H54 (cell line): ENCODE results near the gene MST1.

Experiments
- DNase-seq: peaks from one replicate; pipeline ENCODE4 v3.0.0; 2011; ENCODE audit warnings: low spot score, mixed read lengths; ENCODE audit not compliant: insufficient read length
- FAIRE-seq: peaks from 3 replicates; lab custom pipeline; 2011; peaks lifted over from hg19 to GRCh38; lab: Jason Lieb, UNC
- POLR2A ChIP-seq: IDR thresholded peaks from 2 replicates; pipeline ENCODE4 v1.6.1; 2011; ENCODE audit warnings: low read depth, mild to moderate bottlenecking, low read length

The MST1 gene

GRCh38 chr3:49667701-49668413 is 21.4 kb downstream of the MST1 start:
- FAIRE-seq (no peak), DNase-seq (no peak)
- no peak for TF ChIP-seq POLR2A

GRCh38 chr3:49666592-49666991 is 22.7 kb downstream of the MST1 start:
- FAIRE-seq (no peak), DNase-seq (no peak)
- no peak for TF ChIP-seq POLR2A

GRCh38 chr3:49665822-49666519 is 23.3 kb downstream of the MST1 start:
- TF ChIP-seq POLR2A = no peak
- FAIRE-seq = no peak
- no peak for DNase-seq

- DNase-seq = no peak
- no peak for FAIRE-seq
- no peak for TF ChIP-seq POLR2A
These were observed 25.0 kb downstream of the MST1 start for GRCh38 chr3:49664300-49664699.

- FAIRE-seq = no peak
- TF ChIP-seq POLR2A = no peak
- no peak for DNase-seq
These were observed 25.4 kb downstream of the MST1 start for GRCh38 chr3:49663831-49664230.

- FAIRE-seq = no peak
- TF ChIP-seq POLR2A = no peak
These were observed 26.4 kb downstream of the MST1 start for GRCh38 chr3:49662720-49663413.

GRCh38 chr3:49662021-49662420 is 27.3 kb downstream of the MST1 start:
- DNase-seq (no peak), FAIRE-seq (no peak)
- no peak for TF ChIP-seq POLR2A

More at GRCh38 chr3:49662720-49663413, 26.4 kb downstream of the MST1 start:
- no peak for DNase-seq

GRCh38 chr3:49661281-49661680 is 28.0 kb downstream of the MST1 start:
- DNase-seq (no peak), FAIRE-seq (no peak)
- no peak for TF ChIP-seq POLR2A

- no peak for TF ChIP-seq POLR2A
- no peak for DNase-seq
- no peak for FAIRE-seq
These were observed 29.5 kb downstream of the MST1 start for GRCh38 chr3:49659756-49660155.

GRCh38 chr3:49658711-49659110 is 30.6 kb downstream of the MST1 start:
- TF ChIP-seq POLR2A = no peak
- no peak for FAIRE-seq
- DNase-seq = no peak

GRCh38 chr3:49657208-49657915 is 31.9 kb downstream of the MST1 start:
- no peak for FAIRE-seq
- no peak for TF ChIP-seq POLR2A
- no peak for DNase-seq

GRCh38 chr3:49656541-49657112 is 32.6 kb downstream of the MST1 start:
- FAIRE-seq (no peak), DNase-seq (no peak)
- no peak for TF ChIP-seq POLR2A

- no peak for FAIRE-seq
- no peak for DNase-seq
- TF ChIP-seq POLR2A = no peak
These were observed 33.5 kb downstream of the MST1 start for GRCh38 chr3:49655731-49656285.
